HEK293 (cell line): Measurements from ENCODE around the gene DDX18.

Source experiments
- EGR2 ChIP-seq: fragments of 450-650 bp; formaldehyde crosslinking; IDR thresholded peaks from 2 replicates; pipeline ENCODE4 v1.5.1; 2016; ENCODE audit warnings: low read depth, missing biosample characterization, missing genetic modification characterization
- HOXA7 ChIP-seq: sonication (generic); formaldehyde crosslinking; IDR thresholded peaks from 2 replicates; pipeline ENCODE4 v1.8.1; 2022; ENCODE audit warnings: missing genetic modification reagents, borderline replicate concordance
- SCRT2 ChIP-seq: fragments of 450-650 bp; formaldehyde crosslinking; IDR thresholded peaks from 2 replicates; pipeline ENCODE4 v1.5.1; 2016; ENCODE audit warnings: missing biosample characterization, missing genetic modification characterization
- YY1 ChIP-seq: fragments of 450-650 bp; formaldehyde crosslinking; IDR thresholded peaks from 2 replicates; pipeline ENCODE4 v1.5.1; 2018; ENCODE audit warnings: missing biosample characterization, missing genetic modification characterization
- ZNF138 ChIP-seq: fragments of 450-650 bp; formaldehyde crosslinking; IDR thresholded peaks from 2 replicates; pipeline ENCODE4 v1.5.1; 2016; ENCODE audit warnings: missing biosample characterization, missing genetic modification characterization, borderline replicate concordance
- ZNF175 ChIP-seq: fragments of 450-650 bp; formaldehyde crosslinking; IDR thresholded peaks from 2 replicates; pipeline ENCODE4 v1.5.1; 2016; ENCODE audit warnings: missing biosample characterization, missing genetic modification characterization
- ZNF274 ChIP-seq, 2 experiments: fragments of 200-500 bp in 1 of 2; fragments of 450-650 bp in 1 of 2; sonication (Bioruptor generic) in 1 of 2; formaldehyde crosslinking in 1 of 2; IDR thresholded peaks; 2 replicates each; pipeline versions ENCODE4 v1.5.1 to v1.6.1; 2014 to 2016; ENCODE audit warnings: borderline replicate concordance in 1 of 2, inconsistent platforms in 1 of 2, low read length in 1 of 2, missing biosample characterization in 1 of 2, missing genetic modification characterization in 1 of 2
- ZNF549 ChIP-seq: fragments of 450-650 bp; IDR thresholded peaks from 2 replicates; pipeline ENCODE4 v1.5.1; 2018; ENCODE audit warnings: missing biosample characterization, missing genetic modification characterization, mild to moderate bottlenecking, inconsistent platforms, moderate library complexity
- ZNF629 ChIP-seq: fragments of 450-650 bp; formaldehyde crosslinking; IDR thresholded peaks from 2 replicates; pipeline ENCODE4 v1.5.1; 2017; ENCODE audit warnings: missing biosample characterization, missing genetic modification characterization
- TF ChIP-seq, protein P1 (sequence below): fragments of 450-650 bp; formaldehyde crosslinking; IDR thresholded peaks from 2 replicates; pipeline ENCODE4 v1.5.1; 2016; ENCODE audit warnings: missing biosample characterization, missing genetic modification characterization
- TF ChIP-seq, protein P2 (sequence below): fragments of 450-650 bp; formaldehyde crosslinking; IDR thresholded peaks from 2 replicates; pipeline ENCODE4 v1.5.1; 2016; ENCODE audit warnings: missing biosample characterization, missing genetic modification characterization
- TF ChIP-seq, protein P3 (sequence below): fragments of 450-650 bp; formaldehyde crosslinking; IDR thresholded peaks from 2 replicates; pipeline ENCODE4 v1.5.1; 2017; ENCODE audit warnings: missing biosample characterization, missing genetic modification characterization
- TF ChIP-seq, protein P4 (sequence below): fragments of 450-650 bp; formaldehyde crosslinking; IDR thresholded peaks from 2 replicates; pipeline ENCODE4 v1.5.1; 2017; ENCODE audit warnings: missing biosample characterization, missing genetic modification characterization
- TF ChIP-seq, protein P5 (sequence below): fragments of 450-650 bp; formaldehyde crosslinking; IDR thresholded peaks from 2 replicates; pipeline ENCODE4 v1.5.1; 2016; ENCODE audit warnings: missing biosample characterization, missing genetic modification characterization, low read depth

DNA sequence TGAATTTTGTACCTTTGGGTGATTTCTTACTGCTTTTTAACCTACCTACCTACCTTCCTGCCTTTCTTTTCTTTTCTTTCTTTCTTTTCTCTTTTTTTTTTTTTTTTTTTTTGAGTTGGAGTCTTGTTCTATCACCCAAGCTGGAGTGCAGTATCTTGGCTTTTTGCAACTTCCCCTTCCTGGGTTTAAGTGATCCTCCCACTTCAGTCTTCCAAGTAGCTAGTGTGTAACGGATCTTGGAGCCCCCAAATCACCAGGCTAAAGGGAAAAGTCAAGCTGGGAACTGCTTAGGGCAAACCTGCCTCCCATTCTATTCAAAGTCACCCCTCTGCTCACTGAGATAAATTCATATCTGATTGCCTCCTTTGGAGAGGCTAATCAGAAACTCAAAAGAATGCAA, 61.3 kb downstream of the DDX18 start:
- TF ChIP-seq, protein P1, sequence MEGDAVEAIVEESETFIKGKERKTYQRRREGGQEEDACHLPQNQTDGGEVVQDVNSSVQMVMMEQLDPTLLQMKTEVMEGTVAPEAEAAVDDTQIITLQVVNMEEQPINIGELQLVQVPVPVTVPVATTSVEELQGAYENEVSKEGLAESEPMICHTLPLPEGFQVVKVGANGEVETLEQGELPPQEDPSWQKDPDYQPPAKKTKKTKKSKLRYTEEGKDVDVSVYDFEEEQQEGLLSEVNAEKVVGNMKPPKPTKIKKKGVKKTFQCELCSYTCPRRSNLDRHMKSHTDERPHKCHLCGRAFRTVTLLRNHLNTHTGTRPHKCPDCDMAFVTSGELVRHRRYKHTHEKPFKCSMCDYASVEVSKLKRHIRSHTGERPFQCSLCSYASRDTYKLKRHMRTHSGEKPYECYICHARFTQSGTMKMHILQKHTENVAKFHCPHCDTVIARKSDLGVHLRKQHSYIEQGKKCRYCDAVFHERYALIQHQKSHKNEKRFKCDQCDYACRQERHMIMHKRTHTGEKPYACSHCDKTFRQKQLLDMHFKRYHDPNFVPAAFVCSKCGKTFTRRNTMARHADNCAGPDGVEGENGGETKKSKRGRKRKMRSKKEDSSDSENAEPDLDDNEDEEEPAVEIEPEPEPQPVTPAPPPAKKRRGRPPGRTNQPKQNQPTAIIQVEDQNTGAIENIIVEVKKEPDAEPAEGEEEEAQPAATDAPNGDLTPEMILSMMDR (tag by site-specific recombination) = no peak
- TF ChIP-seq ZNF629 (tag by site-specific recombination) = no peak
- TF ChIP-seq ZNF549 (tag by site-specific recombination) = no peak
- no peak for TF ChIP-seq YY1 (tag by site-specific recombination)
- TF ChIP-seq, protein P2, sequence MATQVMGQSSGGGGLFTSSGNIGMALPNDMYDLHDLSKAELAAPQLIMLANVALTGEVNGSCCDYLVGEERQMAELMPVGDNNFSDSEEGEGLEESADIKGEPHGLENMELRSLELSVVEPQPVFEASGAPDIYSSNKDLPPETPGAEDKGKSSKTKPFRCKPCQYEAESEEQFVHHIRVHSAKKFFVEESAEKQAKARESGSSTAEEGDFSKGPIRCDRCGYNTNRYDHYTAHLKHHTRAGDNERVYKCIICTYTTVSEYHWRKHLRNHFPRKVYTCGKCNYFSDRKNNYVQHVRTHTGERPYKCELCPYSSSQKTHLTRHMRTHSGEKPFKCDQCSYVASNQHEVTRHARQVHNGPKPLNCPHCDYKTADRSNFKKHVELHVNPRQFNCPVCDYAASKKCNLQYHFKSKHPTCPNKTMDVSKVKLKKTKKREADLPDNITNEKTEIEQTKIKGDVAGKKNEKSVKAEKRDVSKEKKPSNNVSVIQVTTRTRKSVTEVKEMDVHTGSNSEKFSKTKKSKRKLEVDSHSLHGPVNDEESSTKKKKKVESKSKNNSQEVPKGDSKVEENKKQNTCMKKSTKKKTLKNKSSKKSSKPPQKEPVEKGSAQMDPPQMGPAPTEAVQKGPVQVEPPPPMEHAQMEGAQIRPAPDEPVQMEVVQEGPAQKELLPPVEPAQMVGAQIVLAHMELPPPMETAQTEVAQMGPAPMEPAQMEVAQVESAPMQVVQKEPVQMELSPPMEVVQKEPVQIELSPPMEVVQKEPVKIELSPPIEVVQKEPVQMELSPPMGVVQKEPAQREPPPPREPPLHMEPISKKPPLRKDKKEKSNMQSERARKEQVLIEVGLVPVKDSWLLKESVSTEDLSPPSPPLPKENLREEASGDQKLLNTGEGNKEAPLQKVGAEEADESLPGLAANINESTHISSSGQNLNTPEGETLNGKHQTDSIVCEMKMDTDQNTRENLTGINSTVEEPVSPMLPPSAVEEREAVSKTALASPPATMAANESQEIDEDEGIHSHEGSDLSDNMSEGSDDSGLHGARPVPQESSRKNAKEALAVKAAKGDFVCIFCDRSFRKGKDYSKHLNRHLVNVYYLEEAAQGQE (tag by site-specific recombination) = no peak
- TF ChIP-seq HOXA7 = no peak
- no peak for TF ChIP-seq EGR2 (tag by site-specific recombination)
- TF ChIP-seq SCRT2 (tag by site-specific recombination) = no peak
- TF ChIP-seq, protein P3, sequence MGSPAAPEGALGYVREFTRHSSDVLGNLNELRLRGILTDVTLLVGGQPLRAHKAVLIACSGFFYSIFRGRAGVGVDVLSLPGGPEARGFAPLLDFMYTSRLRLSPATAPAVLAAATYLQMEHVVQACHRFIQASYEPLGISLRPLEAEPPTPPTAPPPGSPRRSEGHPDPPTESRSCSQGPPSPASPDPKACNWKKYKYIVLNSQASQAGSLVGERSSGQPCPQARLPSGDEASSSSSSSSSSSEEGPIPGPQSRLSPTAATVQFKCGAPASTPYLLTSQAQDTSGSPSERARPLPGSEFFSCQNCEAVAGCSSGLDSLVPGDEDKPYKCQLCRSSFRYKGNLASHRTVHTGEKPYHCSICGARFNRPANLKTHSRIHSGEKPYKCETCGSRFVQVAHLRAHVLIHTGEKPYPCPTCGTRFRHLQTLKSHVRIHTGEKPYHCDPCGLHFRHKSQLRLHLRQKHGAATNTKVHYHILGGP (tag by site-specific recombination) = no peak
- no peak for TF ChIP-seq ZNF175 (tag by site-specific recombination)
- TF ChIP-seq, protein P4, sequence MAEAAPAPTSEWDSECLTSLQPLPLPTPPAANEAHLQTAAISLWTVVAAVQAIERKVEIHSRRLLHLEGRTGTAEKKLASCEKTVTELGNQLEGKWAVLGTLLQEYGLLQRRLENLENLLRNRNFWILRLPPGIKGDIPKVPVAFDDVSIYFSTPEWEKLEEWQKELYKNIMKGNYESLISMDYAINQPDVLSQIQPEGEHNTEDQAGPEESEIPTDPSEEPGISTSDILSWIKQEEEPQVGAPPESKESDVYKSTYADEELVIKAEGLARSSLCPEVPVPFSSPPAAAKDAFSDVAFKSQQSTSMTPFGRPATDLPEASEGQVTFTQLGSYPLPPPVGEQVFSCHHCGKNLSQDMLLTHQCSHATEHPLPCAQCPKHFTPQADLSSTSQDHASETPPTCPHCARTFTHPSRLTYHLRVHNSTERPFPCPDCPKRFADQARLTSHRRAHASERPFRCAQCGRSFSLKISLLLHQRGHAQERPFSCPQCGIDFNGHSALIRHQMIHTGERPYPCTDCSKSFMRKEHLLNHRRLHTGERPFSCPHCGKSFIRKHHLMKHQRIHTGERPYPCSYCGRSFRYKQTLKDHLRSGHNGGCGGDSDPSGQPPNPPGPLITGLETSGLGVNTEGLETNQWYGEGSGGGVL (tag by site-specific recombination) = no peak
- TF ChIP-seq, protein P5, sequence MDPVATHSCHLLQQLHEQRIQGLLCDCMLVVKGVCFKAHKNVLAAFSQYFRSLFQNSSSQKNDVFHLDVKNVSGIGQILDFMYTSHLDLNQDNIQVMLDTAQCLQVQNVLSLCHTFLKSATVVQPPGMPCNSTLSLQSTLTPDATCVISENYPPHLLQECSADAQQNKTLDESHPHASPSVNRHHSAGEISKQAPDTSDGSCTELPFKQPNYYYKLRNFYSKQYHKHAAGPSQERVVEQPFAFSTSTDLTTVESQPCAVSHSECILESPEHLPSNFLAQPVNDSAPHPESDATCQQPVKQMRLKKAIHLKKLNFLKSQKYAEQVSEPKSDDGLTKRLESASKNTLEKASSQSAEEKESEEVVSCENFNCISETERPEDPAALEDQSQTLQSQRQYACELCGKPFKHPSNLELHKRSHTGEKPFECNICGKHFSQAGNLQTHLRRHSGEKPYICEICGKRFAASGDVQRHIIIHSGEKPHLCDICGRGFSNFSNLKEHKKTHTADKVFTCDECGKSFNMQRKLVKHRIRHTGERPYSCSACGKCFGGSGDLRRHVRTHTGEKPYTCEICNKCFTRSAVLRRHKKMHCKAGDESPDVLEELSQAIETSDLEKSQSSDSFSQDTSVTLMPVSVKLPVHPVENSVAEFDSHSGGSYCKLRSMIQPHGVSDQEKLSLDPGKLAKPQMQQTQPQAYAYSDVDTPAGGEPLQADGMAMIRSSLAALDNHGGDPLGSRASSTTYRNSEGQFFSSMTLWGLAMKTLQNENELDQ = no peak
- no peak for TF ChIP-seq ZNF138 (tag by site-specific recombination)
- no peak for TF ChIP-seq ZNF274 (IDR thresholded peaks at IDR 0.05; ENCODE audit: low read length)
- no peak for TF ChIP-seq ZNF274 (tag by site-specific recombination; IDR thresholded peaks at IDR 0.05; ENCODE audit: borderline replicate concordance)
